Stimulated activated CD8-positive, alpha-beta memory T cell treated with anti-CD3 and anti-CD28 coated beads, Interleukin-12 subunit alpha, Interleukin-12 subunit beta, amount 100 ng/mL, for 4 hours (primary cell): Measurements from ENCODE around the gene SND1.

Source experiments
- DNase-seq: peaks from one replicate; pipeline ENCODE4 v3.0.0-alpha.2; 2020; ENCODE audit warnings: low read depth

SND1 gene

GRCh38 chr7:127871226-127871625, 219.2 kb downstream of the SND1 start:
- no peak for DNase-seq

DNA sequence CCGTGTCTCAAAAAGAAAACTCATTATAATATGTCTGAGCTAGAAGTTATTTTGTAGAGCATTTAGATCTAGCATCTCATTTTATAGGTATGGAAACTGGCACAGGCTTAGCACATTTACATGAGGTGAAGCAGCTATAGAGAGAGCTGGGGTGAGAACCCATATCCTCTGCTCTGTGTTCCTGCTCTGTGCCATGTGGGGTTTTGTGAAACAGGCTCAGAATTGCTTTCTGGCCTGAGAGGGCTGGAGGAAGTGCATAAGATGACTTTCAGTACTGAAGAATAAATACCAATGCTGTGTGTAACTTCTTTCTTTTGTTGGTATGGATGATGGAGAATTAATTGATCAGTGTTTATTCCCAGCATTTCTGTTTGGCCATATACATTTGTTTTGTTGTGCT, 220.1 kb downstream of the SND1 start:
- no peak for DNase-seq

DNA sequence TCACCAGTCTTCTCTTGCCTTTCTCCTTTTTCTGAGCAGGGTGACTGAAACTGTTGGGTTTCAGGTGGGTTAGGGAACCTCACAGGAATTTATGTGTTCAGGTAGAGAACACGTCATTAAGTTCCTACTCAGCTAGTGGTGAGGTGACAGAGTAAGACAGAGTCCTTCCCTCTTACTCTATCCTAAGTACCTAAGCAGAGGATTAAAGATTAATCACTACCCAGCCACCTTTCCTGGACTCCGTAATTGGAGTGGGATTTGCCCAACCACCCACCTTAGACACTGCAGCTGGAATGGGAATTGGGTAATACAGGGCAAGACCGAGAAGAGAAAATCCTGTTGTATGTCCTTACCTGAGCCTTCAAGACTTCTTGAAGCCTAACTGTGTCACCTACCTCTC, 221.2 kb downstream of the SND1 start:
- DNase-seq: no peak

DNA sequence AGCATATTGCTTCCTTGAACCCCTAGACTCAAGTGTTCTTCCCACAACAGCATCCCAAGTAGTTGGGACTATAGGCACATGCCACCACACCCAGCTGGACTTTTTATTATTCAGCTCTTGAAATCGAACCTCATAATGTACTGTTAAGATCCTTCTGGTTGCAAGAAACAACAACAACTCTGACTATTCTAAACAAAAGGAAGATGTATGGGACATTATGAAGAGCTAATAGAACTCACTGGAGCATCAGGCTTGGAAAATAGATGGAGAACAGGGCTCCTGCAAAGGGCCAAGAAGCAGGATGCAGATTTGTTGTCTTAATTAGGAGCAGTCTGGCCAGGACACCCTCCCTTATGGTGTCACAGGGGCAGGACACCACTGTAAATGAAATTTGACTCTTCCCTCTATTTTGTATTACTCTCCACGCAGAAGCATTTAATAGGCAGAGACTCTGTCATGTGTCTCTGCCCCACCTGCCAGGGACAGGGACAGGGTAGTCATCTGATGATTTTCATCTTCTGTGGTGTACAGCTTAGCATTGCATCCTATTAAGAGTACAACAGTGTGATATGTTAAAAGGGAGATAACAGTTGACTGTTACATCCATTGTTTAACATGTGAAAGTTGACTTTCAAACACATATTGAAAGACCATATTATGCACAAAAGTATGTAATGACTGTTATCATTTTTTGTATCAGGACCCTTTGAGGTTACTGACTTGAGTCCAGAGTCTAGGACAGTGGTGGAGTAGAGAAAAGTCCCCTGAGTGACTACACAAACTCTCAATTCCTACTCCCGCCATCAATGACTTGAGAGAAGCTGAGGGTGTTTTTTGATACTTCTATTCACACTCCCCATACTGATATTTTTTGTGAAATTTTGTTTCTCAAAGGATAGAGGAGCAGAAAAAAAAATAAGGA, 222.0 kb downstream of the SND1 start:
- DNase-seq: no peak

- no peak for DNase-seq
Measured at GRCh38 chr7:127874951-127875608, 223.1 kb downstream of the SND1 start.

DNA sequence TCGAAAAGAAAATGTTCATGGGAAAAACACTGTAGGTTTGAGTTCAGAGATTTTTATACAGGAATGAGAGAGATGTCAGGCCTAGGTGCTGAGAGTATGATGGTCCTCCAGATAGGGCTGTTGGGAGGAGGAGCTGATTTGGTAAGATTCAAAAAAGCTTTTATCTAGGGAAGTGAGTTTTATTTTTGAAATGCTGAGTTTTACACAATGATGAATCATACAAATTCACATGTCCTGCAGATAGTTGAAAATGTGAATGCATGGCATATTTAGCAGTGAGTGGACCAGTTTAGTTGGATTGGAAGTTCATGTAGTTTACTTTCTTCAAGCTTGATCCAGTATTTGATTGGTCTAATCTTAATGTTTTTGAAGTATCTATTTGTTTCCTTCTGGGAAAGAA, 224.4 kb downstream of the SND1 start:
- DNase-seq: no peak

DNA sequence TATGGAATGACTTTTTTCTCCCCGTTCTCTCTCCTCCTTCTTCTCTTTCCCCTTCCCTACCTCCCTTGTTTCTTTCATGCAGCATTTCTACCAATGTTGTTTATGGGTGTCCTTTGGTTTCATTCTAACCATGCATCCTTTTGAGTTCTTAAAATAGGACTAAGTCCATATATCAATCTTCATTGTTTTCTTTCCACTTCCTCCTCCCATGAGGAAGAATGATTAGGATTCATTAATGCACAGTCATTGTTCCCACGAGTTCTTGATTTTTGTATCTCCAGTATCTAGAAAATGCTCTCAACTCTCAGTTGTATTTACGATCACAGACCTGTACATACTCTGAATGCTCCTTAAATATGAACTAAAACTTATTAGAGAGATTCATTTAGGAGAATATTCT, 226.0 kb downstream of the SND1 start:
- DNase-seq: no peak

- DNase-seq: no peak
Measured at GRCh38 chr7:127878791-127879190, 226.8 kb downstream of the SND1 start.

DNA sequence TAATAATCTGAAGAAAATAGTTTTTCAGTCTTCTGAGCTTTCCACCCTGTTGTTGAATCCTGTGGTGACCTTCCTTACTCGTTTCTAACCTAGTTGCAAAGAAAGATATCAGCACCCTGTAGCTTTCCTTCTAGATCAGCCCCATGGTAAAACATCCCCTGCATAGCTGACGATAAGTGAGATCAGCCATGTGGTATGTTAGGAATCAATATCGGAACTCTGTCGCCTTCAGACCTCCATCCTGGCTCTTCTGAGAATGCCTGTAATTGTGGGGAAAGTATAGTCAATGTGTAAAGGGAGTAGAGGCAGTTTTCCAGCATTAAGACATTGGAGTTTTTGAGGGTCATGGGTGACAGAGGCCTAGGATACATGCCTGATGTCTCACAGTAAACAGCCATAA, 227.4 kb downstream of the SND1 start:
- no peak for DNase-seq

- no peak for DNase-seq
Measured at GRCh38 chr7:127879942-127880341, 227.9 kb downstream of the SND1 start.

GRCh38 chr7:127880454-127880853, 228.5 kb downstream of the SND1 start:
- DNase-seq: no peak

DNA sequence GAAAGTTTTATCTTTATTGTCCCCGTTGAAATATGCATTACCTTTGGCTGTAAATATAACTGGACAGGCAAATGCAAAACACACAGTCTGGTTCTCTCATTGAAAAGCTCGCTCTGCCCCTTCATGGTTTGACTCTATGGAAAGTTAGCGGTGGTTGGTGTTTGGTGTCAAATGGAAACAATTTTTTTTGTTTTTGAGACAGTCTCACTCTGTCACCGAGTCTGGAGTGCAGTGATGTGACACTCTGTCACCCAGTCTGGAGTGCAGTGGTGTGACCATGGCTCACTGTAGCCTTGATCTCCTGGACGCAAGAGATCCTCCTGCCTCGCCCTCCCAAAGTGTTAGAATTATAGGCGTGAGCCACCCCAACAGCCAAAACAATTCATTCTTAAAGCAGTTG, 229.6 kb downstream of the SND1 start:
- no peak for DNase-seq

DNA sequence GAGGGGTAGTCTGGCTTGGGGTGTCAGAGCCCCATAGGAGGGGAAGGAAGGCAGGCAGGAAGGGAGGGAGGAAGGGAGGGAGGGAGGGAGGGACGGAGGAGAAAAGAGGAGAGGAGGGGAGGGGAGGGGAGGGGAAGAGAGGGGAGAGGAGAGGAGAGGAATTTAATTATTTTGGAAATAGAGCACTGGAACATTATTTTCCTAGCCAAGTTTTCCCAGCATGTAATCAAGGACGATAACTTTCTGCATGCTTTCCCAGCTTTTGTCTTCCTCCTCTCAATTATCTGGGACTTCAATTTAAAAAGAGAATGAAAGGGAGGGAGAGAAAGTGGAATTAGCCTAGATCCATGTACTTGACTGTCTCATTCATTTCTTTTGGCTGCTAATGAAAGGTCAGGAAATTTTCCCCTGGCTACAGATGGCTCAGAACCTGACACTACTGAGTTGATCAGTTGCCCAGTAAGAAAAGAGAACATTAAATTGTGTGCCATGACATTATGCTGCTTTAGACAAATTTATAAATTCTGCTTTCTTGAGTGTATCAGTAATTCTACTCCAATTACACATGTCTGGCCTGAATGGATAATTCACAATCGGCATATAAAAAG, 230.4 kb downstream of the SND1 start:
- DNase-seq: no peak

GRCh38 chr7:127884066-127884559, 232.1 kb downstream of the SND1 start:
- DNase-seq: no peak

DNA sequence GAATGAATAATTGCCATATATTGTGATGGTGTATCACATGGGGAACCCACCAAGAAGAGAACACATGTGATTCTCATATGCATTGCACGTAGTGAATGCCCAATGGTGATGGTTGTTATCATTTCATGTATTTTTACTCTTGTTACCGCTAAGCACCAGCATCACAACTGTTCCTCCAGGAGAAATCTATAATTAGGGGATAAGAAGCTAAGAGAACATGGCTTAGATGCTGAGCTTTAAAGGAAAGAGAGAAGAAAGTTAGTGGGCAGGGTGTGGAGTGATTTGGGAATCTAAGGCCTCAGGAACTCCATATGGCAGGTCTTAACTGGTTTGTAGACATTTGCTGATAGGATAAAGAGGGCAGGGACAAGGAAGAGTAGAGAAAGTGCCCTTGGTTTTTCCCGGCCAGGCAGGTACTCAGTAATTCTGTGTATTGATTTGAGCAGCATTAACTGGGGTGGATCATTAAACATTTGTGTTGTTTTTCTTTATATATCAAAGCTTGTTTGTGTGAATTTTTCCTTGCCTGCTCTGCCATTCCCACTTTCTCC, 233.3 kb downstream of the SND1 start:
- no peak for DNase-seq

DNA sequence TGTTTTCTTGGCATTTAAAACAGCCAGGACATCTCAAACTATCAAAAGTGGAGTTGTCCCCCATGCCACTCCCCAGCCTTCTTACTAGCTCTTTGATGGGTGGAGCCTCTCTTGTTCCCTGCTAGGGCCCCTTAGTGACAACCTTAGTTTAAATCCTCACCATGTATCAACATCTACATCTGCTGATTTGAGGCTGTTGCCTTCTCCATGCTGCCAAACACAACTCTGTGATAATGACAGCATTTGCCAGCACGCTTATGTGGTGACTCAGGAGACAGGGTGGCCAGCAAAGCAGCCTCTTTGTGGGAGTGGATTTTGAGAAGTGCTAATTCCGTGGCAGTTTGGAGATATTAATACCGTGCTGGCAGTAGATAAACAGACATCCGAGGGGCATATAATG, 233.8 kb downstream of the SND1 start:
- DNase-seq: no peak

- no peak for DNase-seq
Measured at GRCh38 chr7:127886248-127886647, 234.3 kb downstream of the SND1 start.

GRCh38 chr7:127887096-127887495, 235.1 kb downstream of the SND1 start:
- no peak for DNase-seq

DNA sequence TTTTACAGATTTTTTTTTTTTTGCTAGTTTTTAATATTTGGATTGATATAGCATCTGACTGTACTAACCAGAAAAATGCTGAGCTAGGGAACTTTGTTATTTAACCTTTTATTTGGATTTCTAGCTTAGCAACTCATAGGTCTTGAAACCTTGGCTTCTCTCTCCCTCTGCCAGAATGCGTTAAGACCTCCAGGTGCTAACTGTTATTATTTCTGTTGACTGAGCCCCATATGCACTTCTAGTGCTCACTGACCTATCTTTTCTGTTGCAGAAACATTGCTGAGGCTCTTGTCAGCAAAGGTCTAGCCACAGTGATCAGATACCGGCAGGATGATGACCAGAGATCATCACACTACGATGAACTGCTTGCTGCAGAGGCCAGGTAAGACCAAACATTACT, 235.6 kb downstream of the SND1 start:
- no peak for DNase-seq

- no peak for DNase-seq
Measured at GRCh38 chr7:127888411-127888810, 236.4 kb downstream of the SND1 start.

GRCh38 chr7:127888825-127889224, 236.8 kb downstream of the SND1 start:
- DNase-seq: no peak

DNA sequence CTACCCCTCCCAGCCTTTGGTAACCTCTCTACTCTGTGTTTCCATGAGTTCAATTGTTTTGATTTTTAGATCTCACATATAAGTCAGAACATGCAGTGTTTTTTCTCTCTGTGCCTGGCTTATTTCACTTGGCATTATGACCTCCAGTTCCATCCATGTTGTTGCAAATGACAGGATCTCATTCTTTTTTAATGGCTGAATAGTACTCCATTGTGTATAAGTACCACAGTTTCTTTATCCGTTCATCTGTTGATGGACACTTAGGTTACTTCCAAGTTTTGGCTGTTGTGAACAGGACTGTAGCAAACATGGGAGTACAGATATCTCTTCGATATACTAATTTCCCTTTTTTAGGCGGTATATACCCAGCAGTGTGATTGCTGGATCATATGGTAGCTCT, 237.7 kb downstream of the SND1 start:
- no peak for DNase-seq

DNA sequence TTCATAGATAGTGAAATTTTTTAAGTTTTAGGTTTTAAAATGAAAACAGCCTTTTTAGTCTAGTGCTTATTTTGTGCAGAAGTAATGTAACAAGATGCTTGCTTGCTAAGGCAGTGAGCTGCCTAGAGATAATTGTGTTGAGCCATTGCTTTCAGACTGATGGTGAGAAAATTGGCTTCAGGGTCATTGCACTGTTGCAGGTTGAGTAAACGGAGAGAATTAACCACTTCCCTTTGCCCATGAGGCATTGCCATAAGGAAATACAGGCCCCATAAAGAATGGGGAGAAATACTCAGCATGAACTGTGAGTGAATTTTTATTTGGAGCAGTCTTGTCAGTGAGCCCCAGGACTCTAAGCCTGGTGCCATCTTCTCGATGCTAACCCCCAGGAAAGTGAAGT, 238.7 kb downstream of the SND1 start:
- no peak for DNase-seq
